Measurements from ENCODE around the gene SH3RF2.

DNA sequence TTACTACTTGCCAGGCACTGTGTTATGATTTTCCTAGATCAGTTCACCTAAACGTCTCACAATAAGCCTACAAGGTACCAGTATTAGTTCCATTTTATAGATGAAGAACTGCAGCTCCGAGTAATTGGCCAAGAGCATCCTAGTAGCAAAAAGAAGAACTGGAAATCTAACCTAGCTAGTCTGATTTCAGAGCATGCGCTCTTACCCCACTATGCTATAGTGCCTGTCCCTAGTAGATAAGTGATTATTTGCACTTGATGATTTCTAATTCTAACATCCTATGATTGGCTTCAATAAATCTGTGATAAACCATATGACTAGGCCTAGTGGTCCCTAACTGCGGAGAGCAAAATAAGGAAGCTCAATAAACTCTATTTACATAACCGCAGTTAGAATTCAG lies 176.1 kb downstream of the SH3RF2 start:
- TF ChIP-seq, protein P1, sequence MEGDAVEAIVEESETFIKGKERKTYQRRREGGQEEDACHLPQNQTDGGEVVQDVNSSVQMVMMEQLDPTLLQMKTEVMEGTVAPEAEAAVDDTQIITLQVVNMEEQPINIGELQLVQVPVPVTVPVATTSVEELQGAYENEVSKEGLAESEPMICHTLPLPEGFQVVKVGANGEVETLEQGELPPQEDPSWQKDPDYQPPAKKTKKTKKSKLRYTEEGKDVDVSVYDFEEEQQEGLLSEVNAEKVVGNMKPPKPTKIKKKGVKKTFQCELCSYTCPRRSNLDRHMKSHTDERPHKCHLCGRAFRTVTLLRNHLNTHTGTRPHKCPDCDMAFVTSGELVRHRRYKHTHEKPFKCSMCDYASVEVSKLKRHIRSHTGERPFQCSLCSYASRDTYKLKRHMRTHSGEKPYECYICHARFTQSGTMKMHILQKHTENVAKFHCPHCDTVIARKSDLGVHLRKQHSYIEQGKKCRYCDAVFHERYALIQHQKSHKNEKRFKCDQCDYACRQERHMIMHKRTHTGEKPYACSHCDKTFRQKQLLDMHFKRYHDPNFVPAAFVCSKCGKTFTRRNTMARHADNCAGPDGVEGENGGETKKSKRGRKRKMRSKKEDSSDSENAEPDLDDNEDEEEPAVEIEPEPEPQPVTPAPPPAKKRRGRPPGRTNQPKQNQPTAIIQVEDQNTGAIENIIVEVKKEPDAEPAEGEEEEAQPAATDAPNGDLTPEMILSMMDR (IDR thresholded peaks at IDR 0.05; ENCODE audit: low read length): no peak
- no peak for TF ChIP-seq EZH2phosphoT487 (IDR thresholded peaks at IDR 0.05; ENCODE audit: low read length)
